CD4-positive, alpha-beta T cell treated with Interleukin-4 for 1 hour (primary cell): Measurements from ENCODE around the gene SPANXD.
"Not testable (repeated sequence)": the region's sequence is repeated elsewhere in the genome, so short reads cannot be mapped to it uniquely, and the experiment has no call there.

Experiments
- DNase-seq, 2 donors: peaks; one replicate each; pipeline ENCODE4 v3.0.0-alpha.2; 2020 to 2022

Gene SPANXD

GRCh38 chrX:141698639-141699038 lies at the start of gene SPANXD:
Gene SPANXD, minus strand, starts transcription at chrX:141698739. Its CDS starts 334 bp downstream, at chrX:141698405.
- not testable (repeated sequence) for DNase-seq

GRCh38 chrX:141742666-141743065 lies 44.1 kb upstream of the SPANXD start:
- no peak for DNase-seq

- no peak for DNase-seq
Measured at GRCh38 chrX:141736656-141737055, 38.1 kb upstream of the SPANXD start.

- DNase-seq = no peak
Measured at GRCh38 chrX:141733371-141733770, 34.8 kb upstream of the SPANXD start.

- DNase-seq = no peak
Measured at GRCh38 chrX:141732031-141732430, 33.5 kb upstream of the SPANXD start.

- DNase-seq = no peak
Measured at GRCh38 chrX:141724186-141724585, 25.6 kb upstream of the SPANXD start.

- no peak for DNase-seq
Measured at GRCh38 chrX:141714680-141715079, 16.1 kb upstream of the SPANXD start.

- no peak for DNase-seq
Measured at GRCh38 chrX:141701072-141701471, 2.5 kb upstream of the SPANXD start.

- DNase-seq = no peak
Measured at GRCh38 chrX:141673946-141674345, 24.6 kb downstream of the SPANXD start.

GRCh38 chrX:141669689-141670088 lies 28.9 kb downstream of the SPANXD start:
- no peak for DNase-seq

GRCh38 chrX:141668371-141668770 lies 30.2 kb downstream of the SPANXD start:
- no peak for DNase-seq

GRCh38 chrX:141662781-141663180 lies 35.8 kb downstream of the SPANXD start:
- no peak for DNase-seq

GRCh38 chrX:141652286-141652685 lies 46.3 kb downstream of the SPANXD start:
- DNase-seq = no peak
